ENCODE measurements around the gene HYAL3.
A peak's percentile ranks its signal among the peaks of the same experiment; 100 is the strongest.
"Not testable (repeated sequence)": the region's sequence is repeated elsewhere in the genome, so short reads cannot be mapped to it uniquely, and the experiment has no call there.

HYAL3 gene

GRCh38 chr3:50269977-50270413 is 29.2 kb downstream of the HYAL3 start:
- DNase-seq (ENCODE audit: low spot score): no peak

- no peak for DNase-seq (ENCODE audit: low spot score)
Observed at GRCh38 chr3:50269460-50269859, 29.7 kb downstream of the HYAL3 start.

GRCh38 chr3:50268703-50269451 is 30.3 kb downstream of the HYAL3 start, which contains the start of gene SEMA3B:
Gene SEMA3B (plus strand): TSS chr3:50269147. CDS start chr3:50269241, 94 bp downstream.
- DNase-seq (ENCODE audit: low spot score): no peak

- DNase-seq (ENCODE audit: low spot score): no peak
Observed at GRCh38 chr3:50268276-50268675, 30.9 kb downstream of the HYAL3 start.

- DNase-seq (ENCODE audit: low spot score): no peak
Observed at GRCh38 chr3:50267280-50267913, 31.8 kb downstream of the HYAL3 start.

GRCh38 chr3:50266836-50267235 is 32.4 kb downstream of the HYAL3 start:
- DNase-seq (ENCODE audit: low spot score): no peak

GRCh38 chr3:50266017-50266416 is 33.2 kb downstream of the HYAL3 start:
- DNase-seq (ENCODE audit: low spot score): no peak

- no peak for DNase-seq (ENCODE audit: low spot score)
Observed at GRCh38 chr3:50265571-50265970, 33.6 kb downstream of the HYAL3 start.

- no peak for DNase-seq (ENCODE audit: low spot score)
Observed at GRCh38 chr3:50264964-50265485, 34.2 kb downstream of the HYAL3 start.

- DNase-seq (ENCODE audit: low spot score): no peak
Observed at GRCh38 chr3:50264383-50264963, 34.7 kb downstream of the HYAL3 start.

GRCh38 chr3:50263478-50264382 is 35.5 kb downstream of the HYAL3 start:
- DNase-seq (ENCODE audit: low spot score): no peak

GRCh38 chr3:50262778-50263177 is 36.4 kb downstream of the HYAL3 start:
- DNase-seq (ENCODE audit: low spot score): no peak

GRCh38 chr3:50262200-50262599 is 37.0 kb downstream of the HYAL3 start:
- DNase-seq (ENCODE audit: low spot score): not testable (repeated sequence)

GRCh38 chr3:50261505-50261904 is 37.7 kb downstream of the HYAL3 start:
- no peak for DNase-seq (ENCODE audit: low spot score)

GRCh38 chr3:50260942-50261441 is 38.2 kb downstream of the HYAL3 start:
- DNase-seq (ENCODE audit: low spot score): no peak

- peak; percentile 82 for DNase-seq (ENCODE audit: low spot score)
Observed at GRCh38 chr3:50260027-50260941, 38.9 kb downstream of the HYAL3 start.

GRCh38 chr3:50259432-50260026 is 39.7 kb downstream of the HYAL3 start:
- DNase-seq (ENCODE audit: low spot score): no peak

- DNase-seq (ENCODE audit: low spot score): no peak
Observed at GRCh38 chr3:50258979-50259378, 40.2 kb downstream of the HYAL3 start.

GRCh38 chr3:50258029-50258680 is 41.0 kb downstream of the HYAL3 start:
- DNase-seq (ENCODE audit: low spot score): no peak

All from CD4-positive, alpha-beta T cell treated with Interleukin-15 for 4 hours (primary cell).